Measurements from ENCODE around the gene MET. TPM values are rescaled to one million over a fixed set of nuclear protein-coding genes. Genes with fewer than 3 reads are reported as not detected.

MET gene
- total RNA-seq, 1 donor from 2014 or later = 161 TPM

DNA sequence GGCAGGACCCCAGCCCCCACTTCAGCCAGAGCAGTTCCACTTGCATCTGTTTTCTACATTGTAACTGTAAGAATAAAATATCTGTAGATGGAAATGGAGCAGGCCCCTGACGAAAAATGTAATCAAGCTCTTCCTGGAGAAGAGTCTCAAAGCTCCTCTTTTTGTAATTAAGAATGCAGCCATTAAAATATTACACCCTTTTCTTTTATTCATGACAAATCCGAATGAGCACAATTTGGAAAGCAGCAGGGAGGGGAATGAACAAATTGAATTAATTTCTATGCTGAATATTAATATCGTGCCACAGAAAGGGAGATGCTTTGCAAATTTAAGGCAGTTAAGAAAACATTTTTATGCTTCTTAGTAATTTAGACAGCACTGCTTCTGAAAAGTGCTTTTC is 165.6 kb downstream of the MET start:
- H3K36me3 ChIP-seq (ENCODE audit: control insufficient read depth, insufficient read depth, low read length) = no peaks in the 10 kb centered on the region
- no peaks in the 10 kb centered on the region for H3K27me3 ChIP-seq (ENCODE audit: control insufficient read depth, insufficient read depth, low read length)
- no peak overlapping the region for H3K4me3 ChIP-seq (ENCODE audit: low read depth, low read length)
- TF ChIP-seq, protein P1, sequence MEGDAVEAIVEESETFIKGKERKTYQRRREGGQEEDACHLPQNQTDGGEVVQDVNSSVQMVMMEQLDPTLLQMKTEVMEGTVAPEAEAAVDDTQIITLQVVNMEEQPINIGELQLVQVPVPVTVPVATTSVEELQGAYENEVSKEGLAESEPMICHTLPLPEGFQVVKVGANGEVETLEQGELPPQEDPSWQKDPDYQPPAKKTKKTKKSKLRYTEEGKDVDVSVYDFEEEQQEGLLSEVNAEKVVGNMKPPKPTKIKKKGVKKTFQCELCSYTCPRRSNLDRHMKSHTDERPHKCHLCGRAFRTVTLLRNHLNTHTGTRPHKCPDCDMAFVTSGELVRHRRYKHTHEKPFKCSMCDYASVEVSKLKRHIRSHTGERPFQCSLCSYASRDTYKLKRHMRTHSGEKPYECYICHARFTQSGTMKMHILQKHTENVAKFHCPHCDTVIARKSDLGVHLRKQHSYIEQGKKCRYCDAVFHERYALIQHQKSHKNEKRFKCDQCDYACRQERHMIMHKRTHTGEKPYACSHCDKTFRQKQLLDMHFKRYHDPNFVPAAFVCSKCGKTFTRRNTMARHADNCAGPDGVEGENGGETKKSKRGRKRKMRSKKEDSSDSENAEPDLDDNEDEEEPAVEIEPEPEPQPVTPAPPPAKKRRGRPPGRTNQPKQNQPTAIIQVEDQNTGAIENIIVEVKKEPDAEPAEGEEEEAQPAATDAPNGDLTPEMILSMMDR (IDR thresholded peaks at IDR 0.05; ENCODE audit: insufficient read depth, low read length, poor library complexity, severe bottlenecking) = no peak
- no peak for DNase-seq (ENCODE audit: low read depth)

DNA sequence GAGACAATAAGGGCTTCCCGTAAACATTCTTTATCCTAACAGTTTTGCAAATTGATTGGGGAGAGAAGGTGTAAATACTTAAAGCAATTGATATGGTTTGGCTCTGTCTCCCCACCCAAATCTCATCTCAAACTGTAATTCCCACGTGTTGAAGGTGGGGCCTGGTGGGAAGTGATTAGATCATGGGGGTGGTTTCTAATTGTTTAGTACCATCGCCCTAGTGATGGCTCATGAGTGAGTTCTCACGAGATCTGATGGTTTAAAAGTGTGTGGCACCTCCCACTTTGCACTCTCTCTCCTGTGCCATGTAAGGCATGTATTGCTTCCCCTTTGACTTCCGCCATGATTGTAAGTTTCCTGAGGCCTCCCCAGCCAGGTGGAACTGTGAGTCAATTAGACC is 168.3 kb downstream of the MET start:
- H3K27me3 ChIP-seq (ENCODE audit: control insufficient read depth, insufficient read depth, low read length) = no peaks in the 10 kb centered on the region
- no peak for DNase-seq (ENCODE audit: low read depth)
- no peak overlapping the region for H3K4me3 ChIP-seq (ENCODE audit: low read depth, low read length)
- no peaks in the 10 kb centered on the region for H3K36me3 ChIP-seq (ENCODE audit: control insufficient read depth, insufficient read depth, low read length)
- TF ChIP-seq, protein P1 (IDR thresholded peaks at IDR 0.05; ENCODE audit: insufficient read depth, low read length, poor library complexity, severe bottlenecking) = no peak

DNA sequence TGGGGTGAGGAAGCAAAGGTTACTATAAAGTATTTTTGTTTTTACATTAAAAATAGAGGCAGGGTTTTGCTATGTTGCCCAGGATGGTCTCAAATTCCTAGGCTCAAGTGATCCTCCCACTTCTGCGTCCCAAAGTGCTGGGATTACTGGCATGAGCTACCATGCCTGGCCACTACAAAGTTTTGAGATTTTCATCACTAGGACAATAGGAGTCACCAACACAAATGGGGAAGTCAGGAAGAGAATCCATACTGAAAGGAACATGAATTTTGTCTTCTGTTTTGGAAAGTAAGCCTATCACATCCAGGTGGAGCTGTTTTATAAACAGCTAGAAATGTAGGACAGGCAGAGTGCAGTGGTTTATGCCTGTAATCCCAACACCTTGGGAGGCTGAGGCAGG is 170.4 kb downstream of the MET start:
- TF ChIP-seq, protein P1 (IDR thresholded peaks at IDR 0.05; ENCODE audit: insufficient read depth, low read length, poor library complexity, severe bottlenecking) = no peak
- H3K4me3 ChIP-seq (ENCODE audit: low read depth, low read length) = no peak overlapping the region
- H3K27me3 ChIP-seq (ENCODE audit: control insufficient read depth, insufficient read depth, low read length) = no peaks in the 10 kb centered on the region
- H3K36me3 ChIP-seq (ENCODE audit: control insufficient read depth, insufficient read depth, low read length) = no peaks in the 10 kb centered on the region
- DNase-seq (ENCODE audit: low read depth) = no peak

DNA sequence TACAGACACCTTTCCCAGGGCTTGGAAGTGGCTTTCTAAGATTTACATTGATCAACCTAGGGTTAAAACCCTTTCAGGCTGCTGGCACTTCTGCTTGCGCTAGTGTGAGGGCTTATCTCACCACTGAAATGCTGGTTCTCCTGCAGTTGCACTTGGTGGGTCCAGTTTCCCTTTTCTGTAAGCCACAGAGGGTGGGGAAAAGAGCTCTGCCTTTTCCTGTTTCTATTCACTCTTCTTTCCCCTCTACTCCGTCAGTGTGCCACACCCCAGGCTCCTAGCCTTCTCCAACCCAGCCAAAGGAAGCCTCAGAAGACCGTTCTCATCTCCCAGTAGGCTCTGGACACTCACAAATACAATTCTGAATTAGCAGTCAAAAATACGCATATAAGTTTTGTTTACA is 171.4 kb downstream of the MET start:
- H3K36me3 ChIP-seq (ENCODE audit: control insufficient read depth, insufficient read depth, low read length) = no peaks in the 10 kb centered on the region
- no peaks in the 10 kb centered on the region for H3K27me3 ChIP-seq (ENCODE audit: control insufficient read depth, insufficient read depth, low read length)
- no peak for DNase-seq (ENCODE audit: low read depth)
- TF ChIP-seq, protein P1 (IDR thresholded peaks at IDR 0.05; ENCODE audit: insufficient read depth, low read length, poor library complexity, severe bottlenecking) = no peak
- H3K4me3 ChIP-seq (ENCODE audit: low read depth, low read length) = no peak overlapping the region

Other genes with a start within 250 kb of the MET start
- gene CAV2, start 172.5 kb upstream of the MET start, total RNA-seq = 42.4 and 53.5 TPM in 2 replicates
- 15.8 and 19.4 TPM in 2 replicates for gene CAV1, start 147.2 kb upstream of the MET start, total RNA-seq
- gene CAPZA2, start 190.4 kb downstream of the MET start, total RNA-seq = 69.8 and 75.7 TPM in 2 replicates